Peyer's patch (tissue), 4 donors: ENCODE measurements around the gene ZNF414.

Experiments
- POLR2A ChIP-seq, 2 donors: fragments of 450-650 bp; IDR thresholded peaks; one replicate each; pipeline ENCODE4 v1.5.1; 2017; ENCODE audit warnings: antibody characterized with exemption in 2 of 2, mild to moderate bottlenecking in 2 of 2, moderate library complexity in 2 of 2
- TF ChIP-seq, protein P1 (sequence below), 6 experiments: fragments of 450-650 bp in 4 of 6; fragments of 200-600 bp in 2 of 6; sonication (generic) in 1 of 6; IDR thresholded peaks; one replicate each; pipeline ENCODE4 v1.5.1; 2017 to 2019; ENCODE audit warnings: antibody characterized with exemption in 6 of 6, mild to moderate bottlenecking in 3 of 6, moderate library complexity in 1 of 6

DNA sequence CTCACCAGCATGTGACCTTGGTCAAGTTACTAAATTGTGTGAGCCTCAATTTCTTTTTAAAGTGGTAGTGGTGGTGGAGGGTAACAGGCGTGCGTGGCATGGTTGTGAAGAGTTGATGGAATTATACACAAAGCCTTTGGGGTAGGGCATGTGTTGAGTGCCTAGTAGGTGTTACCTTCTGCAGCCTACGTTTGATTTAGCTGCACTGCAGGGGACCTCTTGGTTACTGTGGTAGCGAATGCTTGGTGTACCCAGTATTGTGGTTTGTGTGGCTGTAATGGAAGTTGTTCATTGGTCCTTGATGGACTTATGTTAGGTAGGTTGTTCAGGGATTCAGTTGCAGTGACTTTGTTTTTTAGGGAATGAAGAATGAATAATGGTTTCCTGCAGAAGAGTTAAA is 36.1 kb downstream of the ZNF414 start:
- TF ChIP-seq, protein P1, sequence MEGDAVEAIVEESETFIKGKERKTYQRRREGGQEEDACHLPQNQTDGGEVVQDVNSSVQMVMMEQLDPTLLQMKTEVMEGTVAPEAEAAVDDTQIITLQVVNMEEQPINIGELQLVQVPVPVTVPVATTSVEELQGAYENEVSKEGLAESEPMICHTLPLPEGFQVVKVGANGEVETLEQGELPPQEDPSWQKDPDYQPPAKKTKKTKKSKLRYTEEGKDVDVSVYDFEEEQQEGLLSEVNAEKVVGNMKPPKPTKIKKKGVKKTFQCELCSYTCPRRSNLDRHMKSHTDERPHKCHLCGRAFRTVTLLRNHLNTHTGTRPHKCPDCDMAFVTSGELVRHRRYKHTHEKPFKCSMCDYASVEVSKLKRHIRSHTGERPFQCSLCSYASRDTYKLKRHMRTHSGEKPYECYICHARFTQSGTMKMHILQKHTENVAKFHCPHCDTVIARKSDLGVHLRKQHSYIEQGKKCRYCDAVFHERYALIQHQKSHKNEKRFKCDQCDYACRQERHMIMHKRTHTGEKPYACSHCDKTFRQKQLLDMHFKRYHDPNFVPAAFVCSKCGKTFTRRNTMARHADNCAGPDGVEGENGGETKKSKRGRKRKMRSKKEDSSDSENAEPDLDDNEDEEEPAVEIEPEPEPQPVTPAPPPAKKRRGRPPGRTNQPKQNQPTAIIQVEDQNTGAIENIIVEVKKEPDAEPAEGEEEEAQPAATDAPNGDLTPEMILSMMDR (IDR thresholded peaks at IDR 0.05): no peak
- TF ChIP-seq POLR2A (IDR thresholded peaks at IDR 0.05): no peak
